SU-DHL-6 (cell line): ENCODE results near the gene MTCH1.

Source experiments
- H2AFZ ChIP-seq: fragments of 200-600 bp; sonication (generic); 2 replicates; pipeline ENCODE4 v1.6.1; 2014; ENCODE audit warnings: low read depth, mild to moderate bottlenecking, moderate library complexity, mixed read lengths, antibody characterized with exemption, low read length; ENCODE audit not compliant: severe bottlenecking
- H3F3A ChIP-seq: fragments of 200-600 bp; shearing (Covaris generic); 2 replicates; pipeline ENCODE4 v1.6.0; 2016; ENCODE audit warnings: antibody characterized with exemption, mild to moderate bottlenecking; ENCODE audit not compliant: insufficient read depth
- H3K27ac ChIP-seq: fragments of 200-600 bp; sonication (generic); 2 replicates; pipeline ENCODE4 v1.5.1; 2016; ENCODE audit warnings: low read depth, mild to moderate bottlenecking, low read length, moderate library complexity, mixed read lengths
- H3K27me3 ChIP-seq: fragments of 200-600 bp; sonication (generic), shearing (Covaris generic); 2 replicates; pipeline ENCODE4 v1.6.0; 2014; ENCODE audit warnings: mild to moderate bottlenecking, low read length
- H3K36me3 ChIP-seq: fragments of 200-600 bp; sonication (generic); 2 replicates; pipeline ENCODE4 v1.6.1; 2014; ENCODE audit warnings: mild to moderate bottlenecking, low read length, mixed read lengths
- H3K4me2 ChIP-seq: fragments of 300-600, 200-600 bp; shearing (Covaris generic), sonication (generic); 2 replicates; pipeline ENCODE4 v1.6.0; 2014; ENCODE audit warnings: low read length, low read depth, mild to moderate bottlenecking; ENCODE audit not compliant: poor library complexity, severe bottlenecking
- H3K4me3 ChIP-seq: fragments of 200-600 bp; sonication (generic); 2 replicates; pipeline ENCODE4 v1.5.1; 2014; ENCODE audit warnings: antibody characterized with exemption, low read length, mild to moderate bottlenecking, mixed read lengths; ENCODE audit not compliant: insufficient read depth, poor library complexity, severe bottlenecking
- H3K79me2 ChIP-seq: fragments of 200-600 bp; sonication (generic); 2 replicates; pipeline ENCODE4 v1.6.1; 2014; ENCODE audit warnings: mild to moderate bottlenecking, low read length, moderate library complexity; ENCODE audit not compliant: insufficient read depth
- H3K9ac ChIP-seq: fragments of 200-600 bp; sonication (generic); 2 replicates; pipeline ENCODE4 v1.7.0; 2014; ENCODE audit warnings: mild to moderate bottlenecking, low read length
- H3K9me2 ChIP-seq: fragments of 200-600 bp; sonication (generic); replicated peaks from 2 replicates; pipeline ENCODE4 v1.6.1; 2014; ENCODE audit warnings: low read length; ENCODE audit not compliant: insufficient read depth
- H3K9me3 ChIP-seq: fragments of 200-600 bp; sonication (generic); 2 replicates; pipeline ENCODE4 v1.6.1; 2014; ENCODE audit warnings: low read length, mixed read lengths; ENCODE audit not compliant: insufficient read depth
- H4K20me1 ChIP-seq: fragments of 200-600 bp; sonication (generic); 2 replicates; pipeline ENCODE4 v1.6.1; 2014; ENCODE audit warnings: low read depth, mild to moderate bottlenecking, antibody characterized with exemption, low read length, moderate library complexity, mixed read lengths
- CTCF ChIP-seq: fragments of 200-600 bp; sonication (generic); IDR thresholded peaks from one replicate; pipeline ENCODE4 v1.5.1; 2017; ENCODE audit warnings: antibody characterized with exemption, mild to moderate bottlenecking, low read length, moderate library complexity; ENCODE audit not compliant: insufficient read depth, poor library complexity, severe bottlenecking
- EZH2phosphoT487 ChIP-seq: fragments of 200-600 bp; sonication (generic), shearing (Covaris generic); conservative IDR thresholded peaks from 2 replicates; pipeline ENCODE4 v1.6.1; 2018; ENCODE audit warnings: mild to moderate bottlenecking, antibody characterized with exemption, low read length, moderate library complexity, mixed read lengths

The MTCH1 gene

GRCh38 chr6:37011656-37012378 is 25.8 kb upstream of the MTCH1 start:
- Histone ChIP-seq H4K20me1 (no peaks in the 10 kb centered on the region), H3K9ac (no peak overlapping the region), H3K27me3 (no peaks in the 10 kb centered on the region), H3K4me3 (no peak overlapping the region), H3K79me2 (no peaks in the 10 kb centered on the region), H3K27ac (no peak overlapping the region), H3F3A (0 out of 2 replicates have a peak, but pooled peaks cover 7% of the 10 kb centered on the region), H3K36me3 (no peaks in the 10 kb centered on the region), H2AFZ (no peak overlapping the region), H3K9me3 (no peaks in the 10 kb centered on the region), H3K4me2 (no peak overlapping the region), H3K9me2 (no peaks in the 10 kb centered on the region)
- TF ChIP-seq EZH2phosphoT487 (no peak), CTCF (no peak)

- Histone ChIP-seq H3K27me3 (no peaks in the 10 kb centered on the region), H3F3A (0 out of 2 replicates have a peak, but pooled peaks cover 11% of the 10 kb centered on the region), H3K9me2 (no peaks in the 10 kb centered on the region), H3K36me3 (no peaks in the 10 kb centered on the region), H2AFZ (no peak overlapping the region), H3K4me2 (no peak overlapping the region), H3K4me3 (no peak overlapping the region), H3K79me2 (peaks cover 11% of the 10 kb centered on the region; the same call in 1 of the 2 replicates), H4K20me1 (no peaks in the 10 kb centered on the region), H3K9ac (no peak overlapping the region), H3K27ac (no peak overlapping the region), H3K9me3 (no peaks in the 10 kb centered on the region)
- no peak for TF ChIP-seq CTCF
- TF ChIP-seq EZH2phosphoT487: no peak
These were observed 24.5 kb upstream of the MTCH1 start for GRCh38 chr6:37010402-37010892.

GRCh38 chr6:37008484-37009465 is 22.8 kb upstream of the MTCH1 start:
- Histone ChIP-seq H3K36me3 (no peaks in the 10 kb centered on the region), H3K4me3 (no peak overlapping the region)
- TF ChIP-seq EZH2phosphoT487 (no peak), CTCF (no peak)

More at GRCh38 chr6:37008484-37009465, 22.8 kb upstream of the MTCH1 start:
- Histone ChIP-seq H3K9me3 (no peaks in the 10 kb centered on the region), H3K27ac (no peak overlapping the region), H3F3A (peaks cover 25% of the 10 kb centered on the region; the same call in 1 of the 2 replicates), H2AFZ (no peak overlapping the region), H3K9ac (no peak overlapping the region), H3K79me2 (peaks cover 11% of the 10 kb centered on the region; the same call in 1 of the 2 replicates), H3K4me2 (no peak overlapping the region), H3K27me3 (no peaks in the 10 kb centered on the region), H4K20me1 (no peaks in the 10 kb centered on the region), H3K9me2 (no peaks in the 10 kb centered on the region)
